ENCODE data around the gene HS3ST3B1. TPM values are rescaled to one million over a fixed set of nuclear protein-coding genes. Genes with fewer than 3 reads are reported as not detected.

The HS3ST3B1 gene
- total and polyA plus RNA-seq, 2 of the 4 experiments (the other 2 are of a cell fraction), result 3.1 to 4.3 TPM

DNA sequence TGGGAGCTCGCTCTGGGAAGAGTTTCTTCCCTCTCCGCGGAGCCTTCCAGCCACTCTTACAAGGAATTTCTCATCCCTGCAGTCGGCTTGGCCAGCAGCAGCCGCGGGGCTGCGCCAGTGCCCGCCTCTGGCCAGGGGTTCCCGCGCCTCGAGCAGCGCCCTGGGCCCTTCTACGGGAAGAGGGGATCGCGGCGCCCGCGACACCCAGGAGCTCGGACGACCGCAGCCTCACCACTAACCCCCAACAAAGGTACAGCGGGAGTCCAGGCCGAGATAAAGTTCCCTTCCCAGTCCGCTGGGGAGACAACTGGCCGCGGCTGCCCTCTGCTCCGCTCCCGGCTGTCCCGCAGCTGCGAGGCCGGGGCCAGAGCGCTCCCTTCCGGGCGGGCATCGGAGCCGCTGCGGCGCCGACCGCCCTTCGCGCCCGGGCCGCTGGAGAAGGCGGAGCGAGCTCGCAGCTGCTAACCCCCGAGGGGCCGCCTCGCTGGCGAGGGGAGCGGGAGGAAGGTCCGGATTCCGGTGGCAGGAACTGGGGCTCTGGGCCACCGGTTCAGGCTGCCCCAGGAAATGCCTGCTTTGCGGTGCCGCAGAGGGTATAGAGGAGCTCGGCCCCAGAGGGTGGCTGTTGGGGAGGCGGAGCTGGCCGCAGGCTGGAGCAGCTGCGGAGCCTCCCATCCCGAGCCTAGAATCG is 3.6 kb upstream of the HS3ST3B1 start:
- dilution Hi-C loops (cut with HindIII; ENCODE audit: low sequenced_read_pairs, unreplicated experiment), result no loop called here
- no peak for DNase-seq
- no peak overlapping the region for H2BK20ac ChIP-seq (ENCODE audit: low read depth, low read length)
- peak overlapping the region; percentile 92 for H2AFZ ChIP-seq (replicated peaks; ENCODE audit: low read length, poor library complexity)
- no peaks in the 10 kb centered on the region; the same call in 1 of the 2 replicates for H3K4me1 ChIP-seq (ENCODE audit: control insufficient read depth, insufficient read depth, low read length)
- no peak overlapping the region for H3K23ac ChIP-seq (ENCODE audit: low read depth, low read length)
- no peak overlapping the region; the same call in 1 of the 2 replicates for H4K5ac ChIP-seq (ENCODE audit: low read depth, low read length)
- H3K4me2 ChIP-seq (ENCODE audit: low read depth, low read length), result peak overlapping the region; percentile 47
- no peak overlapping the region for H2BK5ac ChIP-seq (ENCODE audit: low read depth, low read length, poor library complexity, severe bottlenecking)
- no peak overlapping the region for H4K91ac ChIP-seq (ENCODE audit: insufficient read depth, low read depth, low read length)
- no peaks in the 10 kb centered on the region; the same call in 1 of the 2 replicates for H4K20me1 ChIP-seq (ENCODE audit: insufficient read depth, low read length)
- BruUV-seq (replicated peaks), result no TSS peak
- H2AK9ac ChIP-seq (replicated peaks; ENCODE audit: low read depth, low read length, poor library complexity), result peak overlapping the region; percentile 90
- H2BK15ac ChIP-seq (ENCODE audit: low read depth, low read length), result no peak overlapping the region; the same call in 2 of the 3 replicates
- peak overlapping the region; percentile 31 for H3K4me3 ChIP-seq (ENCODE audit: insufficient read depth, low read depth, low read length)
- H2AK5ac ChIP-seq (ENCODE audit: low read depth, low read length), result no peak overlapping the region
- TF ChIP-seq CEBPB (IDR thresholded peaks at IDR 0.05; ENCODE audit: low read depth, low read length) (no peak), MAFK (IDR thresholded peaks at IDR 0.05; ENCODE audit: low read depth, low read length) (no peak), MAZ (IDR thresholded peaks at IDR 0.05; ENCODE audit: borderline replicate concordance, low read depth, low read length) (0 out of 2 replicates have a peak, but pooled peaks have one; percentile 16), SMC3 (IDR thresholded peaks at IDR 0.05; ENCODE audit: low read depth, low read length) (peak; percentile 18; the same call in 1 of the 2 replicates), RAD21 (IDR thresholded peaks at IDR 0.05; ENCODE audit: low read length) (peak; percentile 40)
- TF ChIP-seq, protein P1, sequence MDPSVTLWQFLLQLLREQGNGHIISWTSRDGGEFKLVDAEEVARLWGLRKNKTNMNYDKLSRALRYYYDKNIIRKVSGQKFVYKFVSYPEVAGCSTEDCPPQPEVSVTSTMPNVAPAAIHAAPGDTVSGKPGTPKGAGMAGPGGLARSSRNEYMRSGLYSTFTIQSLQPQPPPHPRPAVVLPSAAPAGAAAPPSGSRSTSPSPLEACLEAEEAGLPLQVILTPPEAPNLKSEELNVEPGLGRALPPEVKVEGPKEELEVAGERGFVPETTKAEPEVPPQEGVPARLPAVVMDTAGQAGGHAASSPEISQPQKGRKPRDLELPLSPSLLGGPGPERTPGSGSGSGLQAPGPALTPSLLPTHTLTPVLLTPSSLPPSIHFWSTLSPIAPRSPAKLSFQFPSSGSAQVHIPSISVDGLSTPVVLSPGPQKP (IDR thresholded peaks at IDR 0.05; ENCODE audit: borderline replicate concordance, low read depth, low read length), result no peak
- TF ChIP-seq, protein P2, sequence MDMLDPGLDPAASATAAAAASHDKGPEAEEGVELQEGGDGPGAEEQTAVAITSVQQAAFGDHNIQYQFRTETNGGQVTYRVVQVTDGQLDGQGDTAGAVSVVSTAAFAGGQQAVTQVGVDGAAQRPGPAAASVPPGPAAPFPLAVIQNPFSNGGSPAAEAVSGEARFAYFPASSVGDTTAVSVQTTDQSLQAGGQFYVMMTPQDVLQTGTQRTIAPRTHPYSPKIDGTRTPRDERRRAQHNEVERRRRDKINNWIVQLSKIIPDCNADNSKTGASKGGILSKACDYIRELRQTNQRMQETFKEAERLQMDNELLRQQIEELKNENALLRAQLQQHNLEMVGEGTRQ (IDR thresholded peaks at IDR 0.05; ENCODE audit: low read depth, low read length), result no peak
- TF ChIP-seq, protein P3, sequence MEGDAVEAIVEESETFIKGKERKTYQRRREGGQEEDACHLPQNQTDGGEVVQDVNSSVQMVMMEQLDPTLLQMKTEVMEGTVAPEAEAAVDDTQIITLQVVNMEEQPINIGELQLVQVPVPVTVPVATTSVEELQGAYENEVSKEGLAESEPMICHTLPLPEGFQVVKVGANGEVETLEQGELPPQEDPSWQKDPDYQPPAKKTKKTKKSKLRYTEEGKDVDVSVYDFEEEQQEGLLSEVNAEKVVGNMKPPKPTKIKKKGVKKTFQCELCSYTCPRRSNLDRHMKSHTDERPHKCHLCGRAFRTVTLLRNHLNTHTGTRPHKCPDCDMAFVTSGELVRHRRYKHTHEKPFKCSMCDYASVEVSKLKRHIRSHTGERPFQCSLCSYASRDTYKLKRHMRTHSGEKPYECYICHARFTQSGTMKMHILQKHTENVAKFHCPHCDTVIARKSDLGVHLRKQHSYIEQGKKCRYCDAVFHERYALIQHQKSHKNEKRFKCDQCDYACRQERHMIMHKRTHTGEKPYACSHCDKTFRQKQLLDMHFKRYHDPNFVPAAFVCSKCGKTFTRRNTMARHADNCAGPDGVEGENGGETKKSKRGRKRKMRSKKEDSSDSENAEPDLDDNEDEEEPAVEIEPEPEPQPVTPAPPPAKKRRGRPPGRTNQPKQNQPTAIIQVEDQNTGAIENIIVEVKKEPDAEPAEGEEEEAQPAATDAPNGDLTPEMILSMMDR (conservative IDR thresholded peaks at IDR 0.05; ENCODE audit: low read depth, low read length), result peak; percentile 43
- intact Hi-C loops (cut with micrococcal nuclease), result loop anchor here (5.0 kb wide), 2 partner anchors 250 to 410 kb away; no protein-coding TSS in a partner anchor
- in situ Hi-C loops (cut with MboI; ENCODE audit: low sequenced_read_pairs), result no loop called here
- peak overlapping the region in 1 of 2 experiments; percentile 30; a peak in 1 of 4 replicates for H4K8ac ChIP-seq (ENCODE audit: low read depth in 2 of 2, low read length in 2 of 2)
- 9% methylated on average over 25 of the region's 63 CpGs; no CpG with 5 or more reads in 1 of the 2 experiments for WGBS, 2 experiments (ENCODE audit: extremely low coverage in 2 of 2, insufficient read length in 1 of 2)
- H3K9ac ChIP-seq (ENCODE audit: low read depth, low read length), result no peak overlapping the region; the same call in 1 of the 2 replicates
- peaks cover 0 to 7% of the 10 kb centered on the region in 2 experiments; a peak in 1 of 4 replicates for H3K79me1 ChIP-seq (ENCODE audit: low read depth in 1 of 2, low read length in 2 of 2)
- CTCF ChIA-PET, result interaction anchor here (1.0 kb wide), 1 partner anchor 11 kb away, joined by 3 read pairs; no protein-coding TSS in a partner anchor
- H3K27ac ChIP-seq (ENCODE audit: insufficient read depth, low read length), result no peak overlapping the region
- H3K9me3 ChIP-seq (ENCODE audit: control insufficient read depth, insufficient read depth, low read length), result no peaks in the 10 kb centered on the region
- POLR2A ChIA-PET (ENCODE audit: unreplicated experiment), result interaction anchor here (0.6 kb wide), 2 partner anchors 160 to 283 kb away, joined by 4 to 9 read pairs; no protein-coding TSS in a partner anchor
- peaks cover 2% of the 10 kb centered on the region; the same call in 1 of the 2 replicates for H3K9me1 ChIP-seq (ENCODE audit: insufficient read depth, low read length)
- peak overlapping the region; percentile 44; the same call in 1 of the 2 replicates for H2BK120ac ChIP-seq (ENCODE audit: low read depth, low read length)
- H3K18ac ChIP-seq (ENCODE audit: low read depth, low read length), result no peak overlapping the region; the same call in 1 of the 2 replicates
- no peak overlapping the region for H3K56ac ChIP-seq (ENCODE audit: extremely low read depth, insufficient read depth, low read length)
- H3K14ac ChIP-seq (replicated peaks; ENCODE audit: low read depth, low read length), result peak overlapping the region; percentile 1; the same call in 1 of the 2 replicates
- H3K36me3 ChIP-seq (ENCODE audit: control insufficient read depth, insufficient read depth, low read length), result no peaks in the 10 kb centered on the region
- ATAC-seq (ENCODE audit: low read depth), result peak; percentile 40
- no peak overlapping the region; the same call in 1 of the 2 replicates for H3K4ac ChIP-seq (ENCODE audit: low read depth, low read length)
- H3K27me3 ChIP-seq (ENCODE audit: control insufficient read depth, insufficient read depth, low read length), result peaks cover 3% of the 10 kb centered on the region; the same call in 1 of the 2 replicates
